Uterus (tissue), 2 donors: ENCODE data around the gene DPY19L3.

Experiments
- POLR2A ChIP-seq, 2 donors: fragments of 450-650 bp; IDR thresholded peaks; one replicate each; pipeline ENCODE4 v1.6.1; 2016; ENCODE audit warnings: antibody characterized with exemption in 2 of 2, mild to moderate bottlenecking in 1 of 2, moderate library complexity in 1 of 2
- TF ChIP-seq, protein P1 (sequence below), 4 experiments: fragments of 200-600 bp in 2 of 4; fragments of 450-650 bp in 2 of 4; sonication (generic) in 2 of 4; IDR thresholded peaks; one replicate each; pipeline ENCODE4 v1.5.1; 2016 to 2019; ENCODE audit warnings: antibody characterized with exemption in 4 of 4, mild to moderate bottlenecking in 2 of 4, moderate library complexity in 1 of 4

DNA sequence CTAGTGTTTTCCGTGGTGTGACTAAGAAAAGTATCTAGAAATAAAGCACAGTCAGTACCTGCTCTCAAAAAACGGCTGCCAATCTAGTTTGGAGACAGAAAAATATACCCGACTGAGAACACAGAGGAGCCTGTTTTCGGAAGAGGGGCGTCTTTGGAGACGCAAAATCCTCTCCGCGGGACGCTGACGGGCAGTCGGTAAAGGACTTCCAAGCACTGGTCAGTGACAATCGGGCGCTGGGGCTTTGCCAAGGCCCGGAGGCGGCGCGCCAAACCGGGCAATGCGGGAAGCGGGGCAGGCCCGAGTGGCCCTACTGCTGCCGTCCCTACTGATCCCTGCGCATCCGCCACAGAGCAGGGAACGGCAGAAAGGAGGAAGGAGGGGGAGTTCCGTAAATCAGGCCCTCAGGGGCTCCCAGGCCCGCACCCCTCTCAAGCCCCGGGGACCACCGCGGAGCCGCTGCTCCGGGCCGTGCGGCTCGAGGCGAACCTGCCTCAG lies 588 bp upstream of the DPY19L3 start:
- TF ChIP-seq POLR2A (IDR thresholded peaks at IDR 0.05) = no peak
- TF ChIP-seq, protein P1, sequence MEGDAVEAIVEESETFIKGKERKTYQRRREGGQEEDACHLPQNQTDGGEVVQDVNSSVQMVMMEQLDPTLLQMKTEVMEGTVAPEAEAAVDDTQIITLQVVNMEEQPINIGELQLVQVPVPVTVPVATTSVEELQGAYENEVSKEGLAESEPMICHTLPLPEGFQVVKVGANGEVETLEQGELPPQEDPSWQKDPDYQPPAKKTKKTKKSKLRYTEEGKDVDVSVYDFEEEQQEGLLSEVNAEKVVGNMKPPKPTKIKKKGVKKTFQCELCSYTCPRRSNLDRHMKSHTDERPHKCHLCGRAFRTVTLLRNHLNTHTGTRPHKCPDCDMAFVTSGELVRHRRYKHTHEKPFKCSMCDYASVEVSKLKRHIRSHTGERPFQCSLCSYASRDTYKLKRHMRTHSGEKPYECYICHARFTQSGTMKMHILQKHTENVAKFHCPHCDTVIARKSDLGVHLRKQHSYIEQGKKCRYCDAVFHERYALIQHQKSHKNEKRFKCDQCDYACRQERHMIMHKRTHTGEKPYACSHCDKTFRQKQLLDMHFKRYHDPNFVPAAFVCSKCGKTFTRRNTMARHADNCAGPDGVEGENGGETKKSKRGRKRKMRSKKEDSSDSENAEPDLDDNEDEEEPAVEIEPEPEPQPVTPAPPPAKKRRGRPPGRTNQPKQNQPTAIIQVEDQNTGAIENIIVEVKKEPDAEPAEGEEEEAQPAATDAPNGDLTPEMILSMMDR (IDR thresholded peaks at IDR 0.05) = peak in 1 of 4 experiments; percentile 9
